RWPE1 (cell line): ENCODE results near the gene EMX1.

Experiments used
- CTCF ChIA-PET: fragments of 350-600 bp; sonication (Branson Sonifier 250); formaldehyde crosslinking; extraction: SDS; loops from one replicate; lab custom pipeline; 2021; lab: Yijun Ruan, JAX
- POLR2A ChIA-PET: fragments of 400-600 bp; formaldehyde crosslinking; extraction: SDS; loops from one replicate; lab custom pipeline; 2020; ENCODE audit warnings: antibody characterized with exemption; ENCODE audit not compliant: low non-redundant PET; lab: Yijun Ruan, JAX
- DNase-seq: peaks from one replicate; pipeline ENCODE4 v3.0.0; 2012; ENCODE audit warnings: low spot score
- H3K27ac ChIP-seq: fragments of 450-650 bp; 2 replicates; pipeline ENCODE4 v1.5.1; 2017
- CTCF ChIP-seq: fragments of 450-650 bp; conservative IDR thresholded peaks from 2 replicates; pipeline ENCODE4 v1.5.1; 2017; ENCODE audit warnings: low read depth, mild to moderate bottlenecking

EMX1 gene

GRCh38 chr2:72954376-72955227, 37.3 kb downstream of the EMX1 start:
- TF ChIP-seq CTCF: no peak
- H3K27ac ChIP-seq: no peak overlapping the region
- CTCF ChIA-PET: interaction anchor here (0.6 kb wide), 1 partner anchor 55 kb away, joined by 4 read pairs; no protein-coding TSS in a partner anchor
- POLR2A ChIA-PET: no interaction called here
- no peak for DNase-seq

DNA sequence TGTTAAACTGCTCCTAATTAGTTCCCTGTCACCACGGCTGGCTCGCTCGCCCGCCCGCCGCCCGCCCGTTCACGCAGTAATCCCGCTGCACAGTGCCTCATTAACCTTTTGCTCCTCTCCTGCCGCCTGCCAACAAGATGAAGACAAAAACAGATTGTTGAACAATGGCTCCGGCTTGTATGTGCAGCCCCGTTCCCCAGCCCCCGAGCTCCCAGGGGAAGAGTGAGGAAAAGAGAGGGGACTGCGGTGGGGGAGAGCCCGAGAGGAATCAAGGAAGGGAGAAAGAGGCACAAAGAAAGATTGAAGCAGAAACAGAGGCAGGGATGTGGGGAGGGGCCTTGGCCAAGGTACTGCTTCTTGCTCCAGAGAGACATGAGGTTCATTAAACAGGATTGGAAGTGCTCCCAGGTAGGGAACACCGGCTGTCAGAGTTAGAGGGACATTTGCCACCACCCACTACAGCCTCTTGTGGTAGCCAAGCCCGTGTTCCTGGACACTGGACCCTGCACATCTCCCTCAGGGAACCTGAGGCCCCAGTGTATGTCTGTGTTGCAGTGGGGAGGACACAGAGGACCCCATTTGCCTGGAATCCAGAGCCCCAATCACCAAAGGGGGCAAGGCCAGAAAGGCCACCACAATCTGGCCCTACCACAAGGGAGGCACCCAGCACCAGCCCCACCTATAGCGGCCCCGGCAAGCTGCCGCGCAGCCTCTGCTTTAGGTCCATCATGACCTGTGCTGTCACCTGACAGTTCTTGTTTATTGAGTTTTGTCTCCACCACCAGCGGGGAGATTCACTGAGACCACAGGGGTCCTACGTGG, 38.1 kb downstream of the EMX1 start:
- no peak for TF ChIP-seq CTCF
- ChIA-PET CTCF (interaction anchor here (0.6 kb wide), 1 partner anchor 433 kb away, joined by 3 read pairs; no protein-coding TSS in a partner anchor), POLR2A (no interaction called here)
- no peak for DNase-seq
- H3K27ac ChIP-seq: no peak overlapping the region

DNA sequence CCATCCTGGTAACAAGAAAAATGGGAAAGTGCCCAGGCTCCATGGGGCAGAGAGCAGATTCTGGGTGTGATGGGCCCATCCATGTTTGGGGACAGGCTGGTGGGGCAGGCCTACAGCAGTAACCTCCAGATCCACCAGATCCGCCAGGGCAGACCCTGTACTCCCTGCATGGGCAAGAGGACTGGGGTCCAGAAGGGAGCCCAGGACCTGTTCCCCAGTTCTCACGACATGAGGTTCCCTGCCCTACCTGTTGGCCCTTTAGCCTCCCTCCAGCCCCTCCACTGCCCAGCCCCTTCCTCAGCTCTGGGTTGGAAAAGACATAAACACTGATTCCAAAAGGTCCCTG, 38.7 kb downstream of the EMX1 start:
- no peak overlapping the region for H3K27ac ChIP-seq
- CTCF ChIA-PET: no interaction called here
- POLR2A ChIA-PET: no interaction called here
- no peak for TF ChIP-seq CTCF
- DNase-seq: no peak

- POLR2A ChIA-PET: interaction anchor here (0.5 to 0.6 kb wide), 2 partner anchors 154 to 1443 kb away, joined by 9 to 11 read pairs; no protein-coding TSS in a partner anchor
- no peak for DNase-seq
- CTCF ChIA-PET: interaction anchor here (0.5 kb wide), 1 partner anchor 200 kb away, joined by 3 read pairs; no protein-coding TSS in a partner anchor
- TF ChIP-seq CTCF: no peak
- no peak overlapping the region for H3K27ac ChIP-seq
These were observed 39.6 kb downstream of the EMX1 start for GRCh38 chr2:72956936-72957335.

GRCh38 chr2:72958542-72959385, 41.4 kb downstream of the EMX1 start:
- CTCF ChIA-PET: interaction anchor here (0.6 kb wide), 1 partner anchor 198 kb away, joined by 3 read pairs; no protein-coding TSS in a partner anchor
- TF ChIP-seq CTCF: no peak
- no peak for DNase-seq
- no peak overlapping the region for H3K27ac ChIP-seq
- POLR2A ChIA-PET: no interaction called here

DNA sequence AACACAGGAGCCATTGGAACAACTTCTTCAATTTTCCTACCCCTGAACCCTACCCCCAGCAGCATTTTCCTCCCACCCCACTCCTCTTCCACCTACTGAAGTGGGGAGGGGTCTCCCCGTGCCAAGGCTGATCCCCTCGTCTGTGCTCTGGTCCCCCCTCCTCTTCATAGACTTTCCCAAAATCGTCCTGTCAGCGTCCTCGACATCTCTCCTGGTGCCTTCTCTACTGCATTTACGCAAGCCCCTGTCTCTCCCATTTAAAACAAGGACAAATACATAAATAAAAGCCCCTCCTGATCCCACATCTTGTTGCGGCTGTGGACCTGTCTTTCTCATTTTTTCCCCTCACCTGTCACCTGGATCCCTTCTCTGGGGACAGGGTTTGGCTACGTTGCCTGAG, 42.2 kb downstream of the EMX1 start:
- CTCF ChIA-PET: interaction anchor here (0.6 kb wide), 1 partner anchor 197 kb away, joined by 3 read pairs; no protein-coding TSS in a partner anchor
- POLR2A ChIA-PET: no interaction called here
- DNase-seq: no peak
- no peak for TF ChIP-seq CTCF
- no peak overlapping the region for H3K27ac ChIP-seq
